ENCODE measurements around the gene PTPN18. TPM values are rescaled to one million over a fixed set of nuclear protein-coding genes. Genes with fewer than 3 reads are reported as not detected.

PTPN18 gene
- total and polyA plus RNA-seq, 2 of the 4 experiments (the other 2 are of a cell fraction): 9.7 to 15.5 TPM

GRCh38 chr2:130355578-130356431 is at the start of gene PTPN18 (continued):
- TF ChIP-seq ELK1 (IDR thresholded peaks at IDR 0.05; ENCODE audit: borderline replicate concordance, low read depth, low read length) (no peak), CEBPB (IDR thresholded peaks at IDR 0.05; ENCODE audit: low read depth, low read length) (no peak), RCOR1 (IDR thresholded peaks at IDR 0.05; ENCODE audit: insufficient replicate concordance, low read length) (no peak), RAD21 (IDR thresholded peaks at IDR 0.05; ENCODE audit: low read length) (peak; percentile 61), MAFK (IDR thresholded peaks at IDR 0.05; ENCODE audit: low read depth, low read length) (no peak)
- TF ChIP-seq, protein P1, sequence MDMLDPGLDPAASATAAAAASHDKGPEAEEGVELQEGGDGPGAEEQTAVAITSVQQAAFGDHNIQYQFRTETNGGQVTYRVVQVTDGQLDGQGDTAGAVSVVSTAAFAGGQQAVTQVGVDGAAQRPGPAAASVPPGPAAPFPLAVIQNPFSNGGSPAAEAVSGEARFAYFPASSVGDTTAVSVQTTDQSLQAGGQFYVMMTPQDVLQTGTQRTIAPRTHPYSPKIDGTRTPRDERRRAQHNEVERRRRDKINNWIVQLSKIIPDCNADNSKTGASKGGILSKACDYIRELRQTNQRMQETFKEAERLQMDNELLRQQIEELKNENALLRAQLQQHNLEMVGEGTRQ (IDR thresholded peaks at IDR 0.05; ENCODE audit: low read depth, low read length): no peak

All from IMR-90 (cell line).